CD1c-positive myeloid dendritic cell (primary cell): ENCODE results near the gene SORBS2.

Experiments
- DNase-seq: peaks from one replicate; pipeline ENCODE4 v3.0.0-alpha.2; 2016; ENCODE audit errors: extremely low spot score

The SORBS2 gene

DNA sequence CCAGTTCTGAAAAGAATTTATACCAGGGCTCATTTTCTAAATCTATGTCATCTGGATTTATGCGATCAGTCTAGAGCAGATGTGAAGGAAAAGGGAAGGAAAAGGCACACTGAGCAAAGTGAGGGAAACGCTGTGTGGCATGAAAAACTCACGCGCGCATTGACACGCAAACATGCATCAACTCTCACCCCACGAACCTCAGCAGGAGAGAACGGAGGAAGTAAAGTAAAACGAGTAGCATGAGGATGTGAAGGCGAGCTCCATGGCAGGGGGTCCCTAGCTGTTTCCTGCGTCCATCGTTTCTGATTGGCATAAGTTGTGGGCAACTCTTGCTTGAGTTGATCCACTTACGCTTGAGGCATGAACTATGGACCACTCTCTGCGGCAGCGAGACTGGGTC is 173.9 kb downstream of the SORBS2 start:
- no peak for DNase-seq

GRCh38 chr4:185637163-185637875 is 174.7 kb downstream of the SORBS2 start:
- no peak for DNase-seq

GRCh38 chr4:185634066-185634652 is 177.8 kb downstream of the SORBS2 start:
- DNase-seq: peak; percentile 41

DNA sequence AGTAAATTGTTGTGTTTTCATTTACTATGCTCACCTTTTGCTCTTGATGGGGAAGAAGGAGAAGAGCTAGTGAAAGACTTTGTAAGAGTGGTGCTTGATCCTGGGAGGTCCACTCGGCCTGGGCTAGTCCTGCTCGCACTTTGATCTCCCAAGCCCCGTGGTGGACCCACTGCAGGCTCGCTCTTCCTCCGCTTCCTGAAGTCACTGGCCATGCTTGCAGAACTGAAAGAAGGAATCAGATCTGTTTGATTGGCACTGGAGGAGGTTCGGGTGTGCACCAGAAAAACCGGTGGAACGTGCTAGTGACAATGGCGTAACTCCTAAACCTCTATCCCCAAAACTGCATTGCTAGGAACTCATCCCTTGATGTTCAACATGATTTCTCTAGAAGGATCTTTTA is 185.2 kb downstream of the SORBS2 start:
- no peak for DNase-seq

GRCh38 chr4:185625503-185625902 is 186.5 kb downstream of the SORBS2 start:
- no peak for DNase-seq

DNA sequence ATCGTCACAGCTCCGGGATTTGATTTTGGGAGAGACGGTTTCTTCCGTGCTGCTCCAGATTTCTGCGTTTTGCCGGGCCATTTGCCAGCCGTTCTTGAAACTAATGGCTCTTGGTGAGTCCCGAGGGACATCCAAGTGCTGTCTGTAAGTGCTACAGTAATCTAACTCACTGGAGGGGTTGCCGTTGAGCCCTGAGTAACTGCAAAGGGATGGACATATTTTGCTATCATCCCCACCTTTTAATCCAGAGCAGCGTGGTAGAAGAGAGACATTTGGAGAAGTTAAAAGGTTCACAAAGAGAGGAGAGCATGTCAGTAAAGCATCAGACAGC is 187.8 kb downstream of the SORBS2 start:
- no peak for DNase-seq

DNA sequence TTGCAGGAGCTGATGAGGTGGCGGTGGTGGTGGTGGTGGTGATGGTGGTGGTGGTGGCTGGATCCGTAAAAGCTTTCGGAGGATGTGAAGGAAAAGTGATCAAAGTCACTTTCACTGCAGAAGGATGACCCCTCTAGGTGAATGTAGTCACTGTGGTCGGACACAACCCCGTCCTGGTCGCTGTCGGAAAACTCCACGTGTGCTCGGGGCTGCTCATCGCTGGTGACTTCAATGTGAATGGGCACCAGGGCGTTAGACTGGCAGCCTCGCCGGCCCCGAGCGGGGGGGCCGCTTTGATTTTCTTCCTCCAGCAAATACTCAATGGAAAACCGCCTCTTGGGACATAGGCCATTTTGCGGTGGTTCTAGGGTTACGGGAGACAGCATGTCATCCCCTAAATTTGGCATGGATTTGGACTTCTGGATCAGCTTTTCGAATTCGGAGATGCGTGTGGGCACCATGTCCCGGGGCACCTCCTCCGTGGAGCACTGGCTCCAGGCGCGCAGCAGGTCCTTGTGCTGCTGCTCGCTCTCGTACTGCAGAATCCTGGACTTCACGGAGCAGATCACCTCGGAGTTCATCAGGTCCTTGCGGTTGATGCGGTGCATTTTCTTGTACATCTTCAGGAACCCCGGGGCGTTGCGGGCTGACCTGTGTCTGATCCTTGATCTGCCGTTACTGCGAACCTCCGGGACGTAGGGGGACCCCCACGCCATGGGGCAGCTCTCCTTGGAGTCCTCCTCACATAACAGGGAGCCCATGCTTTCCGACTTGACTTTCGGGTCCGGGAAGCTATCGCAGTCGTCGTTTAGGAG is 188.3 kb downstream of the SORBS2 start:
- DNase-seq: no peak

- DNase-seq: no peak
Observed at GRCh38 chr4:185608185-185608584, 203.8 kb downstream of the SORBS2 start.

DNA sequence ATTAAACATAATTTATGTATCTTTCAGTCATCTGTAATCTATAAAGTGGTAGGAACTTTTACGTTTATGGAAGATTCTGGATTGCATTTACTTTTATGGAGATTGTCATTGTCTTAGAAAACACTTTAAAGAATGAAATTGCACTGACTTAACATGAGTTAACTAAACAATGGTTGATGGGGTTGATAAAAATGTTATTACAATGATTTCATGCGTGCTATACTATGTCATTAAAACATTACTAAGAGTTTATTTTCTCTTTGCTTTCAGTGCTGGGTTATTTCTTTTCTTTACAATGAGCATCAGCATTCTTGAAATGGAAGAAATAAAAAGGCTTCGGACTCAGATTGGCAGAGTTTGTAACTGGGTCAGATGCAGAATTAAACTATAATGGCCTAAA is 209.6 kb downstream of the SORBS2 start:
- DNase-seq: no peak

GRCh38 chr4:185600801-185601434 is 211.1 kb downstream of the SORBS2 start:
- DNase-seq: no peak

GRCh38 chr4:185599553-185600243 is 212.3 kb downstream of the SORBS2 start:
- DNase-seq: no peak

DNA sequence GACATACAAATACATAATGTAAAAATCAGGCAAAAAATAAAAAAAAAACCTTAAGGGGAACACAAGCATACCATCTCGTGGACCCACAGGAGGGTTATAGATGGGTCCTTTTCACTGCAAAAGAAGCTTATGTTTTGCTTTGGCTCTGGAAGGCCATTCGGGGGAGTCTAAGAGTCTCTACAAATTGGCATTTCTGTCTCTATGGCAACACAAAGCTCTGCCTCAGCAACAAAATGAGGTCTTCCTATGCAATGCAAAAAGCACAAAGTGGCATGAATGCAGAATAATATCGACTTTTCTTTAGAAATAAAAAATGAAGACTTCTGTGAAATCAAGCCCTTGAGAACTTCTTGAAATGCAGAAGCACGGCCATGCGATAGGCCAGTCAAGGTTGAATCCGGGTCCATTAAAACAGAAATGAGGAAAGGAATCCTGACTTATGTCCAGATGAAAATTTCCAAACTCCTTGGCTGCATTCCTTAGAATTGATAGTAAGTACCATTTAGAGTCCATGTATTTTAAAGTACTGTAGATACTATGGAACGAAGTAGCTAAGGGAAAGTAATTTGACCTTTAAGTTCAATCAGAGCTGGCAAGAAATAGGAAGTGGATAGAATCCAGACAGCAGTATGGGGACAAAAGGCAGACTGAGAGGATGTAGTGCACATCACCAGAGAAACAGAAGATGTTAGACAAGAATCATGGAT is 213.0 kb downstream of the SORBS2 start:
- DNase-seq: no peak

DNA sequence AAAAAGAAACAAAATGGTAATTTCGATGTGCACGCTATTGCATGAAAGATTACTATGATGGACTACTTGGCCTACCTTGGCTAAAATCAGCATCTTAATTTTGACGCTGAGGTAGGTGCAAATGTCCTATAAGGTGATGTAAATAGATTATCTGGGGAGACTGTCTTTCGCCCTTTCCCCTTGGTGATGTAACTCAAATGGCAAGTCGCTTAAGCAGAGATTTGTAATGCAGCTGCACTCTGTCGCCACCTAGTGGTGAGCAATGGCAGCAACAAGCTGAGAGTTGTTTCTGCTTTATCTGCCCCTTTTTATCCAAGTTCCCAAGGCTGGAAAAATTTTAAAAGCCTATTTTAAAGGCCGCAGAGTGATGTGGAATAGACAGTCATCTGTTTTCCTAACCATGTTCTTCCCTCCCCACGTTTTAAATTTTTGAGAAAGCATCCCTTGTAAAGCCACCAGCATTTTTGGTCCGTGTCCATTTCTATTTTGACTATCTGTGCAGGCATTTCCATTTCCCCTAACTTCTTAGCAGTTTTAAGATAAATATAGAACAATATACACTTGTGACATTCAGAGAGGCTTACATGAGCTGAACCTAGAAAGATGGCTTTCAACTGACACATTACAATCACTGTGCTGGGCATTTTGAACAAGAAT is 214.3 kb downstream of the SORBS2 start:
- DNase-seq: peak; percentile 74

DNA sequence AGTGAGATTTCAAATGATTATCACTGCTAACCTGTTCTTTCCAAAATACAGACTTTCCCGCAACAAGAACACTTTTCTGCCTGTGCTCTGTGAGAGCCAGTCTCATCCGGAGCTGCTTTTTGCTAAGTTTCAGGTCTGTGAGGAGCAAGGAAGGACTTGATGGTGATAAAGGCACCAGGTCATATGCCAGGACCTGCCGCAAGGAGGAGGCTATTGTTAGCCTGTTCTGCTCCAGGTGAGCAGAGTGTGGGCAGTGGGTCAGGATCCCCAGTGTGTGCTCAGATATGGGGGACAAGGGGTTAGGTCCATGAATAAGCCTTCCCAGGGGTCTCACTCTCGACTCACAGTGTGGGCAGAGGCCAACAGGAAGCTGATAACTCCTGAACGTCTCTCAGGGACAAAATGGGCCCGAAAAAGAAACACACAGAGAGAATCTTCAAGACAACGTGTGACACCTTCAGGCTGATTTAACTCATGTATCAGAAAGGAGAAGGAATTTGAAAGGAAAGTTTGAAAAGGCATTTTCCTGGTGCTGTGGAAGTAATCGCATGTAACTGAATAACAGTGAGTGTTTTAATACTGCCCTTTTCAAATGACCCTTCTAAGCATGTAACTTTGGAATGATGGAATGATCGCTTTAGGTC is 219.0 kb downstream of the SORBS2 start:
- no peak for DNase-seq

- DNase-seq: no peak
Observed at GRCh38 chr4:185592438-185592837, 219.6 kb downstream of the SORBS2 start.

DNA sequence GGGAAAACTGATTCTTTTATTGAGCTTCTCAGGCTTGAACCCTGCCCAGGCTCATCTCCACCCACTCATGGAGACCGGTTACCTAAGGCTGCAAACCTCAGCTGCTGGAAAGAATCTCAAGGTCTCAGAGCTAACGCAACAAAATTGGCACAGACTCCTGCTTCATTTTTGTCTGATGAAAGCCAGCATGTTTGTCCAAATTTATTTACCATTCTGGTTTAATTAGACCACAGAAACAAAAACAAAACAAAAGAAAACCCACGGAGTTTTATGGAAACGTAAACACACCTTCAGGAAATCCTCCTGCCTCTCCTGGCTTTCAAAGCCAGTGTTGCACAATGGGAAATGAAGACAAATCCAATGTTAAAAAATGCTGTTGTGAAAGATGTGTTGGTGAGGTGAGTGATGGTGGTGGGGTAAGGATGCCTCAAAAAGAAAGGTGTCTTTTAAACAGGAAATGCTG is 220.3 kb downstream of the SORBS2 start:
- no peak for DNase-seq

DNA sequence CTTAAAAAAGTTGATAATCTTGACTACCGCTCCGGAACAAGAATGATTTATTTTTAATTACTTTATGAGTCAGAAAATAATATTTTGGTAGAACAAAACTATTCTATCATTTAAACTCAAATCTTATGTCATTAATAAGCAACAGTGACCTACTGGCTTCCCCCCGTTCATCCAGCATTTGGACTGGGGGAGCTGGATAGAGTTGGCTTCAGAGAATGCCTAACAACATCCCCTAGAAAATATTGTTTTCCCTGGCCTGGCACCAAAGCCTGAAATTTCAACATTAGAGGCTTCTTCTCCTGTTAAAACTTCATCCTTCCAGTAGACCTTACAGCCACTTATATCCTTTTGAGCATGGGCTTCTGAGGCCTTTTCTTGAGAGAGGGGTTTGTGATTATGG is 221.0 kb downstream of the SORBS2 start:
- no peak for DNase-seq

DNA sequence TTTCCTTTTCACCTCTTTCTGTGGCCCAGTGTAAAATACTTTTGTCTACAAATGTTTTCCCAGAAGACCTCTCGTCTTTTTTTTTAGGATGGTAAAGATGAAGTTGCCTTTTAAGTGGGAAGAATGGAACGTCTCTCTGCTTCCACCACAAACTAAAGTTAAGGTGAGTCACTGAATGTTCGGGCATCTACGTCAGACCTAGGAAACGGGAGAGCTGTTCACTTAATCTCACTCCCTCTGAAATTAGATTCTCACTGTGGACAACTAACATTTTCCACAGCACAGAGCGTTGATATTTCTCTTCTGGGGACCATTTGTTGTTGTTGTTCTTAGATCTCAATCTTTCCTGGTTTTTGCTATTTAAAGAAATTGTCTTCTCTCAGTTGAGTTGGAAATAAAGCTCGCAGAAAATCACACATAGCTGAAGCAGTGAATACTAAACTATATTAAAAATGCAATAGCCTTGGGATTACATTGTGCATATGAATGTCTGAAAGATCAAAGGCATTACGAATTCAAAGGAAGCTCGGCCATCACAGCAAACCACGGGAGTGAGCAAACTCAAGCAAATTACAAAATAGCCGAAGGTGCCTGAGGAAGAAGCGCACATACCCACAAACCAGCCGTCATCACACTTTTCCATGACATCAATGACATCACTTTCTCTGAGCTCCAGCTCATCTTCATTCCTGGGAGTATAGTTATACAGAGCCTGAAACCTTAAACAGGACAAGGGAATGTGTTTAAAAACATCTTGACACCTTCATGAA is 222.7 kb downstream of the SORBS2 start:
- no peak for DNase-seq

- DNase-seq: peak; percentile 19
Observed at GRCh38 chr4:185587427-185588161, 224.4 kb downstream of the SORBS2 start.
